Left lung (tissue), 10 donors: Measurements from ENCODE around the gene CTLA4. TPM values are rescaled to one million over a fixed set of nuclear protein-coding genes. Genes with fewer than 3 reads are reported as not detected.

Experiments used
- ATAC-seq: fragments of 200-7000 bp; cut with Tn5 transposase; one replicate; pipeline ENCODE4 v1.9.1; 2020; ENCODE audit warnings: moderate library complexity
- DNase-seq, 4 donors: peaks; one replicate each; pipeline ENCODE4 v3.0.0-alpha.2; 2013 to 2020
- H3K27ac ChIP-seq, 2 donors: fragments of 200-600 bp; sonication (generic) in 1 of 2; one replicate each; pipeline versions ENCODE4 v1.5.0 to v1.8.0; 2020 to 2021
- H3K27me3 ChIP-seq, 2 donors: fragments of 200-600 bp; sonication (generic) in 1 of 2; one replicate each; pipeline versions ENCODE4 v1.5.0 to v1.8.0; 2020 to 2021
- H3K36me3 ChIP-seq, 2 donors: fragments of 200-600 bp; sonication (generic) in 1 of 2; one replicate each; pipeline versions ENCODE4 v1.5.0 to v1.8.0; 2020 to 2021
- H3K4me1 ChIP-seq, 2 donors: fragments of 200-600 bp; one replicate each; pipeline ENCODE4 v1.8.0; 2021
- H3K4me3 ChIP-seq, 2 donors: fragments of 200-600 bp; sonication (generic) in 1 of 2; one replicate each; pipeline versions ENCODE4 v1.5.0 to v1.8.0; 2020 to 2021; ENCODE audit warnings: mild to moderate bottlenecking in 1 of 2
- H3K9me3 ChIP-seq, 2 donors: fragments of 200-600 bp; sonication (generic) in 1 of 2; one replicate each; pipeline versions ENCODE4 v1.5.0 to v1.8.0; 2020 to 2021
- intact Hi-C, 2 donors: fragments of 100-400 bp; cut with DNase I; formaldehyde crosslinking; loops; one replicate each; pipeline versions ENCODE4 v1.11.2 to v1.14.2; 2022
- polyA plus RNA-seq, 6 donors: library from polyadenylated mRNA; unstranded; fragments of 120-200 nt; gene quantifications; one replicate each; pipeline ENCODE4 v1.2.1, GENCODE V29; 2013; ENCODE audit not compliant: insufficient read length in 6 of 6
- total RNA-seq, 2 donors: library from RNA; stranded (reverse); fragmentation: NEBNext Ultra II Directional; extraction: Animal tissue kit (Norgen Biotek cat#: 25700); gene quantifications; one replicate each; pipeline ENCODE4 v1.2.1, GENCODE V29; 2021
- TF ChIP-seq, protein P1 (sequence below), 2 donors: fragments of 200-600 bp; sonication (generic) in 1 of 2; IDR thresholded peaks; one replicate each; pipeline versions ENCODE4 v1.5.0 to v1.8.0; 2021; ENCODE audit warnings: antibody characterized with exemption in 2 of 2
- donor health status: DM: no; HTN: yes; CAD: no.
- donor health status: DM: no; HTN: no; CAD: no.

Gene CTLA4
- total and polyA plus RNA-seq, 8 donors: 0.17 to 1.4 (median 0.40) TPM; not detected in 1

DNA sequence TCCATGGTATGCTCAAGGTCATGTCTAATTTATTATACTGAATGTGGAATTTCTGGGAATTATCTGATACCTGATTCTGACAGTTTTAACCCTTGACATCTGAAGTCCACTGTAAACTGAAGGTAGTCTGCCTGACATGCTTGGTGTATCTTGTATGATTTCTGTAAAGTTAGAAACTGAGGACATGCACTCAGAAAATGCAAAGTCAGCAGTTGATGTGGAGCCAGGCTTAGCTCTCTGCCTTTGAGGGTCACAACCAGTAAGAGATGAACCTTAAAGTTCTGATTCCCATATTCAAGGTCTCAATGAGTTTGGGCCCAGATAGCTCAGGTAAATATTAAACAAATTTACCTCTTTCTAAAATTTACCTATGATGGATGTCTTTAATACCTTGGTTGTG lies 12.3 kb upstream of the CTLA4 start:
- DNase-seq: no peak

DNA sequence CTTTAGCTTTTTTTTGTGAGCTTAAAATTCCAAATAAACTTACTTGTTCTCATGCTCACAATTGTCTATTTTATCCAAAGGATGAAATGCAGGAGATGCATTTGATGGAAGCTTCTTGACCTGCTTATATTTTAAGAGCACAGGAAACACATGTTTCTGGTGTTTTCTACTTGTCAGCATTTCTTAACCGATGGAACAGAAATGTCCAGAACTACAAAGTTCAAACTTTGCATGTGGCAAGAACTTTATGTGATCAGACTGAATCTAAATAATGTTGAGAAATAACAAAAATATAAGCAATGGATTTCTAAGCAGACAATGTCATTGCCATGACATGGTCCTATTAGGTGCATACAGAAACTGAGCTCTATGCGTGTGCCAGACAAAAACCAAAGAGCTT lies 9.9 kb upstream of the CTLA4 start:
- Histone ChIP-seq H3K36me3 (no peaks in the 10 kb centered on the region), H3K4me3 (no peak overlapping the region), H3K4me1 (no peaks in the 10 kb centered on the region), H3K9me3 (no peaks in the 10 kb centered on the region), H3K27ac (no peak overlapping the region), H3K27me3 (no peaks in the 10 kb centered on the region)
- ATAC-seq (no peak), DNase-seq (no peak)
- intact Hi-C loops: no loop called here
- TF ChIP-seq, protein P1, sequence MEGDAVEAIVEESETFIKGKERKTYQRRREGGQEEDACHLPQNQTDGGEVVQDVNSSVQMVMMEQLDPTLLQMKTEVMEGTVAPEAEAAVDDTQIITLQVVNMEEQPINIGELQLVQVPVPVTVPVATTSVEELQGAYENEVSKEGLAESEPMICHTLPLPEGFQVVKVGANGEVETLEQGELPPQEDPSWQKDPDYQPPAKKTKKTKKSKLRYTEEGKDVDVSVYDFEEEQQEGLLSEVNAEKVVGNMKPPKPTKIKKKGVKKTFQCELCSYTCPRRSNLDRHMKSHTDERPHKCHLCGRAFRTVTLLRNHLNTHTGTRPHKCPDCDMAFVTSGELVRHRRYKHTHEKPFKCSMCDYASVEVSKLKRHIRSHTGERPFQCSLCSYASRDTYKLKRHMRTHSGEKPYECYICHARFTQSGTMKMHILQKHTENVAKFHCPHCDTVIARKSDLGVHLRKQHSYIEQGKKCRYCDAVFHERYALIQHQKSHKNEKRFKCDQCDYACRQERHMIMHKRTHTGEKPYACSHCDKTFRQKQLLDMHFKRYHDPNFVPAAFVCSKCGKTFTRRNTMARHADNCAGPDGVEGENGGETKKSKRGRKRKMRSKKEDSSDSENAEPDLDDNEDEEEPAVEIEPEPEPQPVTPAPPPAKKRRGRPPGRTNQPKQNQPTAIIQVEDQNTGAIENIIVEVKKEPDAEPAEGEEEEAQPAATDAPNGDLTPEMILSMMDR (IDR thresholded peaks at IDR 0.05): no peak

More for the DNA sequence above, 12.3 kb upstream of the CTLA4 start:
- Histone ChIP-seq H3K4me1 (no peaks in the 10 kb centered on the region), H3K36me3 (no peaks in the 10 kb centered on the region), H3K27me3 (no peaks in the 10 kb centered on the region), H3K27ac (no peak overlapping the region), H3K4me3 (no peak overlapping the region), H3K9me3 (no peaks in the 10 kb centered on the region)
- ATAC-seq: no peak
- TF ChIP-seq, protein P1 (IDR thresholded peaks at IDR 0.05): no peak
- intact Hi-C loops: no loop called here

DNA sequence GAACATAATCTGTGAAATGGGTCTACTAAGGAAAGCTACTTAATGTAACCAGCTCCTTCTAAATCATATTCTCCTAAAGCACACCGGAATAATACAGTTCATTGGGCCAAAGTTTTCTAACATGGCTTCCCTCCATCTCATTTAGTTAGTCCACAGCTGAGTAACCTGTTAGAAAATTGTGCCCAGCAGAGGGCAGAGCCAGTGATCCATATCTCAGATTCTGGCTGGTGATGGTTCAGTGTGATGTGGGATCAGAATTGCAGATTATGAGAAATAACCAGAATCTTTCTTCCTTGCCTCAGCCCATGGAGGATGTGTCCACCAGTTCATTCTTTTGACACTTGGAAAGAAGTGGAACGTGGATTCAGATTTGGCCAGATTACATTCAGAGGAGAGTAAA lies 9.4 kb upstream of the CTLA4 start:
- no peak overlapping the region for H3K4me3 ChIP-seq

GRCh38 chr2:203859030-203859789 lies 8.4 kb upstream of the CTLA4 start:
- Histone ChIP-seq H3K27me3 (no peaks in the 10 kb centered on the region), H3K9me3 (no peaks in the 10 kb centered on the region), H3K4me3 (no peak overlapping the region), H3K27ac (no peak overlapping the region), H3K36me3 (no peaks in the 10 kb centered on the region), H3K4me1 (no peaks in the 10 kb centered on the region)
- intact Hi-C loops: no loop called here
- DNase-seq (no peak), ATAC-seq (no peak)
- TF ChIP-seq, protein P1 (IDR thresholded peaks at IDR 0.05): no peak

More for the DNA sequence above, 9.4 kb upstream of the CTLA4 start:
- ATAC-seq: no peak
- Histone ChIP-seq H3K9me3 (no peaks in the 10 kb centered on the region), H3K27ac (no peak overlapping the region), H3K4me1 (no peaks in the 10 kb centered on the region), H3K27me3 (no peaks in the 10 kb centered on the region), H3K36me3 (no peaks in the 10 kb centered on the region)
- TF ChIP-seq, protein P1 (IDR thresholded peaks at IDR 0.05): no peak
- no peak for DNase-seq
- intact Hi-C loops: no loop called here

DNA sequence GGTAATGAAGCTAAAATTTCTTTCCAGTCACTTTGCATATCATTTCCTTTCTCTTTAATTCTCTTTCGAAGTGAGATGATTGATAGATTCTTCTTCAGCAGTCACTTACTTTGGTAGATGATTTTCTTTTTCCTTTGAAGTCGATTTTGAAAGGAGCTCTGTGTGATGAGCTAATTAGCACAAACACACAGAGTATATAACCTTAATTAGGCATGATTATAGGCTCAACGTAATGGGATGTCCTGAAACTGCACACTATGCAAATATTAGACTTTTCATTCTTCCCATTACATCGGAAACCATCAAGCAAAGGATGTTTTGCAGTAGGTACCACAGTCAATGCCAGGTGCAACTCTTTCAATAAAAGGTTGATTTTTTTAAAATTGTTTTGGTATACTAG lies 6.4 kb upstream of the CTLA4 start:
- Histone ChIP-seq H3K27me3 (no peaks in the 10 kb centered on the region), H3K4me1 (no peaks in the 10 kb centered on the region), H3K4me3 (no peak overlapping the region), H3K27ac (no peak overlapping the region), H3K36me3 (no peaks in the 10 kb centered on the region), H3K9me3 (peaks cover 0 to 4% of the 10 kb centered on the region in 2 donors)
- ATAC-seq (no peak), DNase-seq (no peak)
- intact Hi-C loops: no loop called here
- TF ChIP-seq, protein P1 (IDR thresholded peaks at IDR 0.05): no peak
